Mucosa of rectum (tissue), 2 donors: ENCODE measurements around the gene NAB2.
A peak's percentile ranks its signal among the peaks of the same experiment; 100 is the strongest.

ENCODE experiments used
- H3K27ac ChIP-seq, 2 donors: one replicate each; pipeline ENCODE4 v1.7.0; 2013; ENCODE audit warnings: inconsistent platforms in 2 of 2, low read depth in 2 of 2, low read length in 2 of 2
- H3K27me3 ChIP-seq, 2 donors: one replicate each; pipeline ENCODE4 v1.7.0; 2013; ENCODE audit warnings: low read length in 2 of 2; ENCODE audit not compliant: control insufficient read depth in 2 of 2, insufficient read depth in 2 of 2
- H3K36me3 ChIP-seq, 2 donors: one replicate each; pipeline ENCODE4 v1.7.0; 2013; ENCODE audit warnings: low read length in 2 of 2; ENCODE audit not compliant: control insufficient read depth in 2 of 2, insufficient read depth in 2 of 2
- H3K4me1 ChIP-seq, 2 donors: one replicate each; pipeline ENCODE4 v1.7.0; 2013; ENCODE audit warnings: low read length in 2 of 2, mild to moderate bottlenecking in 1 of 2; ENCODE audit not compliant: control insufficient read depth in 2 of 2, insufficient read depth in 2 of 2
- H3K4me3 ChIP-seq, 2 donors: one replicate each; pipeline ENCODE4 v1.7.0; 2013; ENCODE audit warnings: low read length in 2 of 2
- H3K9ac ChIP-seq, 2 donors: one replicate each; pipeline ENCODE4 v1.7.0; 2013; ENCODE audit warnings: low read length in 2 of 2, low read depth in 1 of 2, mild to moderate bottlenecking in 1 of 2
- H3K9me3 ChIP-seq, 2 donors: one replicate each; pipeline ENCODE4 v1.7.0; 2013; ENCODE audit warnings: low read length in 2 of 2; ENCODE audit not compliant: control insufficient read depth in 2 of 2
- donor health status: healthy.
- donor health status: Normal muscosa, but diverticular disease.

NAB2 gene

DNA sequence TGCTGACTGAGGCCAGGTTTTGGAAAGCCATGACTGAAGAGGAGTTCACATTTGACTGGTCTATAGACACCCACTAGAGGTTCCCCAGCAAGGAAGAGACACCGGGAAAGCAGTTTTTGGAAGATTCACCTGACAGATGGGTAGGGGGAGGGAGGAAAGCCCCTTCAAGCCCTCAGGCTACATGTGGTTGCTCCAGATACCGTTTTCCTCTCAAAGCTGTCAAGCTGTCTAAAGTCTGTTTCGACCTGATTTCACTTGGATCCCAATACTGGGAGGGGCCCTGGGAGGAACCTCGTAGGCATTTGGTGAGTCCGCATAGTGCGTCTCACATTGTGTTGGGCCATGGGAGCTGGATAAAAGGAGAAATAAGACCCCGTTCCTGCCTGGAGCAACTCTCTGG lies 37.6 kb downstream of the NAB2 start:
- H3K27me3 ChIP-seq = no peaks in the 10 kb centered on the region
- peak overlapping the region in 1 of 2 donors; percentile 87 for H3K4me3 ChIP-seq
- peak overlapping the region; percentile 97 to 98 for H3K27ac ChIP-seq
- H3K36me3 ChIP-seq = no peaks in the 10 kb centered on the region
- H3K9ac ChIP-seq = peak overlapping the region; percentile 44 to 92
- H3K9me3 ChIP-seq = no peaks in the 10 kb centered on the region
- peaks cover 5 to 28% of the 10 kb centered on the region in 2 donors for H3K4me1 ChIP-seq

DNA sequence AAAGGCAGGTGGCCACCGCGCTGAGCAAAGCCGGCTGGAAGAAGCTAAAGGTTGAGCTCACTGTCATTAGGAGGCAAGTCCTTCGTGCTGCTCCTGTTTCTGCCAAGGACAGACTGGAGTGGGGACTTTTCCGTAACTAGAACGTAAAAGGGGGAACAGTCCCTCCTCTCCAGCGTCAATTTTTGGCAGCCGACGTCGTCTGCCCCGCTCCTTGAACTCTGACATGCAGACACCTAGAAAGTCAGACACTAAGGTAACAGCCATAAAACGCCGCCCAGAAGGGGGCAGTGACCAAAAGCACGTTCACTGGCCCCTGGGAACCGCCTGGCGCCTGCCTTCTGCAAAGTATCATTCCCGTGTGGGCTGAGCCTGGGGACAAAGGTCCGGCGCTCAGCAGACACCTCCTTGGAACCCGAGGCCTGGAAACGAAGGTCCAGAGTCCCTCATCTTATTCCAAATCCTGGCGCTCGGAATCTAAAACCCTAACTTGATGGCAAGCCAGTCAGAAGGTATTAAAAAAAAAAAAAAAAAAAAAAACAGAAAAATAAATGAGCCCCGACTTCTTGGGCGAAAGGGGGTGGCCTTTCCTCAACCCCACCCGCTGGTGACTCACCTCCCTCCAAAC lies 38.3 kb downstream of the NAB2 start:
- Histone ChIP-seq H3K4me1 (peaks cover 12 to 35% of the 10 kb centered on the region in 2 donors), H3K9me3 (no peaks in the 10 kb centered on the region), H3K27ac (peak overlapping the region; percentile 97 to 98), H3K36me3 (no peaks in the 10 kb centered on the region), H3K9ac (peak overlapping the region; percentile 44 to 92), H3K27me3 (no peaks in the 10 kb centered on the region), H3K4me3 (peak overlapping the region; percentile 79 to 87)

DNA sequence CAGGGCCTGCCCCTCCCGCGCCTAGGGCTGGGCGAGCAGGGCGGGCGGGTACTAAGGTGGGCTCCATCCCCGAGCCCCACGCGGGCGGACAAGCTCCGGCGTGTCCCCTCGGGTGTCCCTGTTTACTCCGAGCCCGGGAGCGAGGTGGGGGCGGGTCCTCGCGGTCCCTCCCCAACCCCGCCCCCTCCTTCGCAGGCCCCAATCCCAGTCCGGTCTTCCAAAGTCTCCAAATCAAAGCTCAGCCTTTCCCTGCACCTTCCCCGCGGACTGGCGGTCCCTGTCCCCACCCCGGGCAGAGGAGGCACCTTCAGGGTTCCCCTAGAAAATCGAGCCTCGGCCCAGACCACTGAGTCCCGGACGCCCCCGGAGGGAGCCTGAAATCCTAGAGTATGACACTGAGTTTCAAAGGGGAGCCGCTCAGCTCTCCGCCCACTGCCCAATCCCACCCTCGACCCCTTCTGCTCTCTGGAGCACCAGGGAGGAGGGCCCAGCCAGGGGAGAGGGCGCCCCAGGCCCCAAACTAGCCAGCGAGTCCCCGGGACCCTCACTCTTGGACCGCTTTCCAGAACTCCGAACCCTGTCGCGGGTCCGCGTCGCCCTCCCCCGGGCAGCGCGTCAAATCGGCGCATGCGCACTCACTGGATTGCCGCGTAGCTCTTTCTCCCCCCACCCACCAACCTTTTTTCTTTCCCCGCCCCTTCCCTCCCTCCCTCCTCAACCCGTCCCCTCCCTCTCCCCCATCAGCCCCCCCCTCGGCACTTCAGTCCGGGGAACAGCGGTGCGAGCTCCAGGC lies 39.0 kb downstream of the NAB2 start, which contains the start of gene LRP1:
TSS of gene LRP1 (plus strand) at position 758 of the 793 bp plus-strand sequence. CDS start 482 bp downstream, outside the sequence.
- Histone ChIP-seq H3K9me3 (no peaks in the 10 kb centered on the region), H3K36me3 (no peaks in the 10 kb centered on the region), H3K4me1 (peaks cover 16 to 42% of the 10 kb centered on the region in 2 donors), H3K27me3 (no peaks in the 10 kb centered on the region), H3K4me3 (peak within 1 kb of the TSS; percentile 79 to 88), H3K9ac (peak within 1 kb of the TSS; percentile 92 to 97), H3K27ac (peak within 1 kb of the TSS; percentile 97 to 98)

DNA sequence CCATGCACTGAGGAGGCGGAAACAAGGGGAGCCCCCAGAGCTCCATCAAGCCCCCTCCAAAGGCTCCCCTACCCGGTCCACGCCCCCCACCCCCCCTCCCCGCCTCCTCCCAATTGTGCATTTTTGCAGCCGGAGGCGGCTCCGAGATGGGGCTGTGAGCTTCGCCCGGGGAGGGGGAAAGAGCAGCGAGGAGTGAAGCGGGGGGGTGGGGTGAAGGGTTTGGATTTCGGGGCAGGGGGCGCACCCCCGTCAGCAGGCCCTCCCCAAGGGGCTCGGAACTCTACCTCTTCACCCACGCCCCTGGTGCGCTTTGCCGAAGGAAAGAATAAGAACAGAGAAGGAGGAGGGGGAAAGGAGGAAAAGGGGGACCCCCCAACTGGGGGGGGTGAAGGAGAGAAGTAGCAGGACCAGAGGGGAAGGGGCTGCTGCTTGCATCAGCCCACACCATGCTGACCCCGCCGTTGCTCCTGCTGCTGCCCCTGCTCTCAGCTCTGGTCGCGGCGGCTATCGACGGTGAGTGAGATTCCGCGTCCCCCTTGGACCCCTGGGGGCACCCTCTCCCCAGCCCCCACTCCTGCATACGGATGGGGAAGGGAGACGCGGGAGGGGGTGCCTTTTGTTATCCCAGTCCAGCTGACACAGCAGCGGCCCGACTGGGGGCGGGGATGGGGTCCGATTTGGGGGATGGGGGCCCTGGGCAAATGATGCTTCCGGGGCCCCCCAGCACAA lies 39.8 kb downstream of the NAB2 start:
- no peaks in the 10 kb centered on the region for H3K9me3 ChIP-seq
- H3K4me1 ChIP-seq = peaks cover 21 to 45% of the 10 kb centered on the region in 2 donors
- H3K4me3 ChIP-seq = peak overlapping the region; percentile 79 to 88
- H3K9ac ChIP-seq = peak overlapping the region; percentile 60 to 71
- peak overlapping the region; percentile 97 to 98 for H3K27ac ChIP-seq
- H3K27me3 ChIP-seq = no peaks in the 10 kb centered on the region
- H3K36me3 ChIP-seq = no peaks in the 10 kb centered on the region

DNA sequence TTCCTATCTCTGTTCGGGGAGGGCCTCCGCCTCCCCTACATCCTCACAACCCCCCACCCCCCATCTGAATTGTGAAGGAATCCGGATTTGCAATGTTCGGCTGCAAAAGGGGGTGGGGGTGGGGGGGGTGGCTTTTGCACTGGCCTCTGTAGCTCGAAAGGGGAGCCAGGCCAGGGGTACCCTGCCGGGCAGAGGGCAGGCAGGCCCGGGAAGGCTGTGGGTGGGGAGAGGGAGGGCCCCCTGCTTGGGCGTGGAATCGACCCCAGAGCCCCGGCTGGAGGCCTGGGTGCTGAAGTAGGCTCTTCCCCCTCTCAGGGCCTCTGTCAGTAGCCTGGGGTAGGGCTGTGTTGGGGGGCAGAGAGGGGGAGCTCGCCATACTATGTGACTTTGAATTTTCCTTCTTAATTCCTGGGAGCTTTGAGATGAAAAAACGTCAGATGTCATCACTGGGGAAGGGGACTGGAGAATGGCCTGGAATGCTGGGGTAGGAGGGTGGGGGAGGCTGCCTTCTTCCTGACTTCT lies 40.5 kb downstream of the NAB2 start:
- H3K9ac ChIP-seq = peak overlapping the region; percentile 6 to 71
- H3K4me1 ChIP-seq = peaks cover 24 to 45% of the 10 kb centered on the region in 2 donors

DNA sequence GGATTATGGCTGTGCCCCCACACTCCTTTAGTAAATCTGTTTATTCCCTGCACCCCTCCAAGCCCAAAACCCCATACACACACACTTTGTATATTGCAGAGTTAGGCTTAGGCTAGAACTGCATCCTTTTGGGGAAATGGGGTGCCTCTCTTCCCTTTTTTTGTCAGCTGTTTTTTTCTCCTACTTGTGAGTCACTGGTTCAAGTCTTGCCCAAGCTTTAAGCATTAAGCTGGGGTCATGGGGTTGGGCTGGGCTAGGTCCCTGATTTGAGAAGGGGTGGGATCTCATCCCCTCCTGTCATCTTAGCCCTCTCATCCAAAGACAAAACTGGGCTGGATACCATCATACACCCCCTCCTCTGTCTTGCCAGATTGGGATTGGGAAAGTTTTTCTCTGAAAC lies 41.0 kb downstream of the NAB2 start:
- H3K9ac ChIP-seq = peak overlapping the region in 1 of 2 donors; percentile 71
- peak overlapping the region; percentile 79 to 88 for H3K4me3 ChIP-seq
- H3K9me3 ChIP-seq = no peaks in the 10 kb centered on the region
- H3K27me3 ChIP-seq = no peaks in the 10 kb centered on the region
- peak overlapping the region; percentile 97 to 98 for H3K27ac ChIP-seq
- no peaks in the 10 kb centered on the region for H3K36me3 ChIP-seq
- peaks cover 24 to 45% of the 10 kb centered on the region in 2 donors for H3K4me1 ChIP-seq

More for the DNA sequence above, 40.5 kb downstream of the NAB2 start:
- no peaks in the 10 kb centered on the region for H3K27me3 ChIP-seq
- no peaks in the 10 kb centered on the region for H3K36me3 ChIP-seq
- peak overlapping the region; percentile 97 to 98 for H3K27ac ChIP-seq
- H3K4me3 ChIP-seq = peak overlapping the region; percentile 79 to 88
- H3K9me3 ChIP-seq = no peaks in the 10 kb centered on the region

DNA sequence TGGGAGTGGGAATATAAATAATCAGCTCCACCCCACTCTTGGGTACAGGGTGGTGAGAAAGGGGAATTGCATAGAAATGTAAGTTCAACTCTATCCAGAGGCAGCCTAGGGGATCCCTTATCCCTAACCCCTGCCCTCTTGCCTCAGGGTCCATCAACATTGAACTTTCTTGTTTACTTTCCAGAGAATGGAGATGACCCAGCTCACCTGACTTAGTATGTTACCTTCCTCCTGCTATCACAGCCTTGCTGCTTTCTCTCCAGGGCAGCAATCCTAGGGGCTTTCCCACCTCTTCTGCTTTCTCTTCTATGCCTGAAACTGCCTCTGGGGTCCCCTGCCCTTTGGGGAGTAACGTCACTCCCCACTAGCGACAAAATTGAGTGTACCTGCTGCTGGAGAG lies 42.0 kb downstream of the NAB2 start:
- Histone ChIP-seq H3K9me3 (no peaks in the 10 kb centered on the region), H3K4me3 (peak overlapping the region; percentile 12 to 88), H3K9ac (peak overlapping the region in 1 of 2 donors; percentile 19), H3K4me1 (peaks cover 24 to 45% of the 10 kb centered on the region in 2 donors), H3K36me3 (no peaks in the 10 kb centered on the region), H3K27me3 (no peaks in the 10 kb centered on the region), H3K27ac (peak overlapping the region in 1 of 2 donors; percentile 65)

DNA sequence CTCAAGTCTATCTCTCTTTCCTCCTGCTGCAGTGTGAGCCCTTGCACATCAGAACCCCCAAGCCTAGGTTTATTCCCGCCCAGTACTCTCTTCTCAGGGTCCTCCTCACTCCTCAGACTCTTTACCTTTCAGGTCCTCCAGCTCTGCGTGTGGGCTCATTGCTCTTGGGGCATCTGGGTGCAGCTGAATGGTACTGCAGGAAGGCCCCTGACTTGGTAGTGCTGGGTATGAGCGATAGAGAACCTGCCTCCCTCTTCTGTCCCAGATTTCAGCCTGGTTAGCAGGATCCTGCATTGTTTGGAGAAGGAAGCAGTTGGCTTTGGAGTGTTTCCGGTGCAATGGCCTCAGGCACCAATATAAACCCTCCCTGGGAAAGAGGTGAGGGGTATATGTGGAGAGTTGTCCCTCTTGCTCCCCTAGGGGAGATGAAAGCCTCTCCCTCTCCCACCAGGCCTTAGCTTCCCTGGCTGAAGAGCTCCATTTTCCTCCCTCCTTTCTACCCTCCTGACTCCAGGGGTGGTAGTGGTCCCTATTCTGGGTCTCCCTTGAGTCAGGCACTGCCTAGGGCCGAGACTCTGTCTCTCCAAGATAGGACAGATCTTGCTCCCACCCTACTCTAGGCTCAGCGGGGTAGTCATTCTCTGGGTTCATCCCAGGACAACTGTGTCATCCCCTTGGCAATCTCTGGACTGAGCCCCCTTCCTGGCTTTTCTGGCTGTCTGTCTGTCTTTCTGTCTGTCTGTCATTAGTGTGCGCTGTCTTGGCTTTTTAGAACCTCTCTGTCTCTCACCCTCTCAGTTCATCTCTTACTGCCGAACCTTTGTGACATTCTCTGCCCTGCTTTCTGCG lies 43.2 kb downstream of the NAB2 start:
- Histone ChIP-seq H3K4me3 (peak overlapping the region in 1 of 2 donors; percentile 13), H3K36me3 (no peaks in the 10 kb centered on the region), H3K4me1 (peaks cover 21 to 40% of the 10 kb centered on the region in 2 donors), H3K9ac (peak overlapping the region; percentile 12 to 43), H3K27me3 (no peaks in the 10 kb centered on the region), H3K9me3 (no peaks in the 10 kb centered on the region), H3K27ac (peak overlapping the region; percentile 41 to 65)

DNA sequence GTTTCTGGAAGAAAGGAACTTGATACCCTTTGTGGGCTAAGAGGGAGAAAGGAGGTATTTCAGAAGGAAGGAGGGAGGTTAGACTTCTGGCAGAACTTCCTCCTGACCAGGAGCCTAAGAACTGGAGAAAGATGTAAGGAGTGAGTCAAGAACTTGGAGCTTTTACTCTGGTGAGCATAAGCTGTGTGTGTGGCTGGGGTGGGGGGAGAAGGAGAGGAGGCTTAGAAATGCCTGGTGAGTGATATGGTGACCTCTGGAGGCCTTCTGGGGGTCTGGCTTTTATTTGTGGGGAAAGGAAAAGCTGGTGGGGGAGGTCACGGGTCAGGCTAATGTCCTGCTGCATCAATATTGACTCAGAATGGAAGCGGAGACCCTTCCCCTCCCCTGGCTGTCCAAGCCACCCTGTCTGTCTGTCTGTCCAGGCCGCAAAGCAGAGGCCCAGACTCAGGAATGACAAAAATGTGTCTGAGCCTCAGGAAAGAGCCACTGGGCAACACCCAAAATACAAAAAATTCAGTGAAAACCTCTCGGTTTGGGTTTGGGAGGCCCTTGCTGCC lies 44.2 kb downstream of the NAB2 start:
- Histone ChIP-seq H3K27me3 (no peaks in the 10 kb centered on the region), H3K9me3 (no peaks in the 10 kb centered on the region), H3K4me3 (peak overlapping the region in 1 of 2 donors; percentile 7), H3K4me1 (peaks cover 25 to 45% of the 10 kb centered on the region in 2 donors), H3K36me3 (no peaks in the 10 kb centered on the region), H3K27ac (peak overlapping the region; percentile 41 to 65), H3K9ac (no peak overlapping the region)
